ENCODE measurements around the gene EDN1.
"Not testable (repeated sequence)": the region's sequence is repeated elsewhere in the genome, so short reads cannot be mapped to it uniquely, and the experiment has no call there.

Gene EDN1

DNA sequence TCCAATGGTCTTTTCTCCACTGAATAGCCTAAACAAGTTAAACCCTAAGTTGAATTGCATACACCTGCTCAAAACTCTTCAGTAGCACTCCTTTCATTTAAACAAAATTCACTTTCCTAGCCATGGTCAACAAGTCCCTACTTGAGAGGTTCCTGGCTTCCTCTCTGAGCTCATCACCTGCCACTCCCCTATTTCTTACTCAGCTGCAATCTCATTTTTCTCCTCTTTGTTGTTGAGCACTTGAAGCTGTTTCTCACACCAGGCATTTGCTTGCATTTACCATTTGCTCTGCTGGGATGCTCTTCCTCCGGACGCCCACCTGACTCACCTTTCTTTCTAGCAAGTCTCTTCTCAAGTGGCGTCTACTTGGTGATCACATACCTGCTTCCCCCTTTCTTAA is 38.5 kb downstream of the EDN1 start:
- no peak for DNase-seq

DNA sequence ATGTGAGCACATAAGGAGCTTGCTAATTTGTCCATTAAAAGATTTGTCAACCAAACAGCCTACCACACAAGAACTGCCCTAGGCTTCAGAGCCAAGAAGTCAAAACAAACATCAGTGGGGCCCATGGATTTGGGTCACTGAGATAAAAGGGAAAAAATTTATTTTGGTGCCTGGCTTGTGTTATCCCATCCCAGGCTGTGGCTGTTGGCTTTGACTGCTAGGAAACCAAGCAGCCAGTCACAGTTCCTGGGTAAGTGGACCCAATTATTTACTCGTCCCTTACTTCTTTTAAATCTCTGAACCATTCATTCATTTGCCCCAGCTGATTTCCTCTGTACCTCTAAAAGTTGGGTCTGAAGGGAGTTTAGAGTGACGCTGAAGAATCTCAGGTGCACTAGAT is 41.3 kb downstream of the EDN1 start:
- no peak for DNase-seq

DNA sequence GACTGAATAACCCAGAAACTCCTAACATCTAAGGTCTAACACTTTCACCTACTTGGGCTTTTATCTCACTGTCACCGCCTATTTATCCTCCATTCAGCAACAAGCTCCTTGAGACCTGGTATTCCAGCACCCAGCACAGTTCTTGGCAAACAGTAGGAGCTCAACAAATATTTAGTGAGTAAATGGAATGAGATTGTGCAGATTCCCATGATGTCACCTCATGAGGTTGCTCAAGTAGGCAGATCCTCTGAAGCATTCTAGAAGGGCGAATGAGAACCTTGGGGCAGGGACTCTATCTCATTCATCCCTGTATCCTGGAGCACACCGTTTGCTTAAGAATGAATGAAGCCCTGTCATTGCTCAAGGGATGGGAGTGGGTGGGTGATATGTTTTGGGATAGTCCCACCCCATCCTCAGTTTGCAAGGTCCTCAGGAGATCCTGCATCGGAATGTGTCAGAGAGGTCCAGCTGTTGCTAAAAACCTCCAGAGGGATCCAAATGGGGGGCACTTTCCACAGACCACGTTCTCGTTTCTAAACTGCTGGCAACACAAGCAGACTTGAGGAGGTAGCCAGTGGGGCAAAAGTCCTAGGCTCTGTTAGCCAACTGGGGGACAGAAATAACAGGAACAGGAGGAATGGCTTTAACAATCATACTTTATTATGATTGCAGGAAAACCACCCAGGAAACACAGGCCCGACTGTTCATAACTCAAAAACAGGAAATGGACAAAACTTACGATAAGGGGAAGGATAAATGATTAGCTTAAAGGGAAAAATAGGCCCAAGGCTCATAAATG is 42.0 kb downstream of the EDN1 start:
- peak; percentile 8 to 55 (median 36) for DNase-seq

DNA sequence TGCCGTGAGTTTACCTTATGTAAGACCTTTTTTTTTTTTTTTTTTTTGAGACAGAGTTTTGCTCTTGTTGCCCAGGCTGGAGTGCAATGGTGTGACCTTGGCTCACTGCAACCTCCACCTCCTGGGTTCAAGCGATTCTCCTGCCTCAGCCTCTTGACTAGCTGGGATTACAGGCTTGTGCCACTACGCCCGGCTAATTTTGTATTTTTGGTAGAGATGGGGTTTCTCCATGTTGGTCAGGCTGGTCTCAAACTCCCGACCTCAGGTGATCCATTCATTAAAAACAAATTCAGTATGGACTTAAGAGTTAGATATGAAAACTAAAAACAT is 42.6 kb downstream of the EDN1 start:
- DNase-seq, result not testable (repeated sequence)

DNA sequence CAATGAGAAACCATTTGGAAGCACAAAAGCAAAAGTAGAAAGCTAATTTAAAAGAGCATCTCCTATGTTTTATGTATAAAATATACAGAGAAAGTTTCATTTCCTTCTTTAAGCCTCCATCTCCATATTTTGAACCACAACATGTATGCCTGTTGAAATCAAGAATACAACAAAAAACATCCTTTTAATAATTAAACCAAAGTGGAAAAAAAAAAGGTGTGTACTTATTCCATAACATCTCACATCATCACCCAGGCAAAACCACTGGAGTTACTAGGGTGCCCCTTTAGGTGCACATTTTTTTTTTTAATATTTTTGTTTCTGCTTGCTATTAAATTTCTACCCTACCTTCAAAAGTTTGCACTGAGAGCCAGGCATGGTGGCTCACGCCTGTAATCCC is 43.0 kb downstream of the EDN1 start:
- no peak for DNase-seq

DNA sequence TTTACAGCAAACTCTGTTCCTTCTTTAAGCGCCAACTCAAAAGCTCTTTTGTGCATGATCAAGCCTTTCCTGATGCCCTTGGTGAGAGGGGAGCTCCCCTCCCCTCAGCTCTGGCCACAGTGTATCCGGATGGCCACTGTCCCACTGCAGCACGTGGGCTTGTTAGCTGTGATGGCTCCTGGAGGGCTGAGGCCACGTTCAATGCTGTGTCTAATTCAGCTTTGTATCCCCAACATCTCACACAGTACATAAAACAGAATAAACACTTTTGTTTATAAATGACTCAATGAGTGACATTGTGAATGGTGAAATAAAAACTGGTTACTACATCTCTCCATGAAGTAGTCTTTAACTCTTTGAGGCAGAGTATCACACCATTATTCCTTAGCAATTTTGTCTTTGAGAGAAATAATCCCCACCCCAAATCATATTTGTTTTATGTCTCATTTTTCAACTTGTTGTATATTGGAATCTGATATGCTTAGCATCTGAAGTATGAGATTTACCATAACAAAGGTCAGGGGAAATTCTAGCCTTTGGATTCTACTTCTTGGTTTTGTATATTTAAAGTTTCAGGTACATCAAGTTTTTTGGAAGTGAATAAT is 44.5 kb downstream of the EDN1 start:
- no peak for DNase-seq

DNA sequence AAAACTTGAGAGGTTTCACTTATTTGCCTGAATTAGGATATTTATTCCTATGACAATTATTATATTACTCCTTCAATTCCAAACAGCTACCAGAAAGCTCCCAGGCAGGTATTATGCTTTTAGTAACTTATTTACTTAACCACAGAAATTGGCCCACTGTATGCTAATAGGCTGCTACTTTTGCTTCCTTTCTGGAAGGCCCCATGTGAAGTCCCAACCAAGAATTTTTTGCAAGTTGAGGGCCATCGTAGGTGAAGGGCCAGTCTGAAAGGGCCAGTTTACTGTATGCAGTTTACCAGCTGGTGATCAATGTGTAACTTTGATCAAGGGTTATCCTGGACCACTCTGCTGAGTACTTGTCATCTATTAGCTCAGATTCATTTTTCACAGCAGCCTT is 45.0 kb downstream of the EDN1 start:
- no peak for DNase-seq

DNA sequence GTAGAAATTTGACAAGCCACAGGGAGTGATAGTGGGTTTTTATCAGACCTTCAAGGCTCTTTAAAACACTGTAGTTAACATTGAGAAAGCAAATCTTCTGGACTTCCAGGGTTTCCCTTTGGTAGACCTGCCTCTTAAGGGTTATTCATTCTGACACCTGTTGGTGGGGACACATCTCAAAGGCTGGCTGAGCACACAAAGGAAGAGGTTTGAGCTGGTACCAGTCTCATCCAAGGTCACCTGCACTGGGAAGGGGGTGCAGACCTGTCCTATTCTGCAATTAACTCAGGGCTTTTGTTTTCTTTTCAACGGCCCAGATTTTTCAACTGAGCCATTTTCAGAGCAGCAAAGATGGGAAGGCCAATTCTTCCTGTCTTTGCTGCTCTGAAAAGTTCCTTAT is 45.6 kb downstream of the EDN1 start:
- DNase-seq, result no peak

DNA sequence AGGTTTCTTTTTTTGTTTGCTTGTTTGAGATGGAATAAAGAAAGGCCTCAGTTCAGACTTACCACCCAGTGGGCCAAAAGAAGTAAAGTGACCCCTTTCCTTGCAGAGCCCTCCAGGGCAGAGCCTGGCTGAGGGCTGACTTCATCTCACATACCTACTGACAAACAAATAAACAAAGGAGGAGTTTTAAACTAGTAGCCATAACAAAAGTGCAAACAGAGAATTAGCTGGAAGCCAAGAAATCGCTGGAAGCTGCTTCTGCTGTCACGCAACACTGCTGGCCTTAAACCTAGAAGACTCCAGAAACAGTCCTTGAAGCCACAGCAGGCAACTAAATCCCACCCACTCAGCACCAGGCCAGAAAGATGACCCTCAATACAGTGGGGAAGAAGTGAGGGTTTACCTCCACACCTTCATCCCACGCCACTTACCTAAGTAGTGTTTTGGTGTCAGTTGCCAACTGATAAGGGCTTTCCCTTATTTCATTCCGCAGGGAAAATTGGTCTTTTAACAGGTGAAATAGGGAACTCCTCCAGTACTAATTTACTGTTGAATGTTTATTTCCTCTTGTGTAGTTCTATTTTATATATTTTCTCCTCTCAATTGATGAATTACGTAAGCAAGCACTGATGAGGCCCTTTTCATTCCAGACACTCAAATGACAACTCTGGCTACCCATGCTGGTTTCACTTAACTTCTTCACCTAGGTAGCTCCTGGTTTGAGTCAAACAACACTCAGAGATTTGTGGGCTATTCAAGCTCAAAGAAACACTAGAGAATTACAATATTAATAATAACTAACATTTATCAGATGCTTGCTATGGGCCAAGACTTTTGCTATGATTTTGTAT is 46.2 kb downstream of the EDN1 start:
- DNase-seq, result no peak

DNA sequence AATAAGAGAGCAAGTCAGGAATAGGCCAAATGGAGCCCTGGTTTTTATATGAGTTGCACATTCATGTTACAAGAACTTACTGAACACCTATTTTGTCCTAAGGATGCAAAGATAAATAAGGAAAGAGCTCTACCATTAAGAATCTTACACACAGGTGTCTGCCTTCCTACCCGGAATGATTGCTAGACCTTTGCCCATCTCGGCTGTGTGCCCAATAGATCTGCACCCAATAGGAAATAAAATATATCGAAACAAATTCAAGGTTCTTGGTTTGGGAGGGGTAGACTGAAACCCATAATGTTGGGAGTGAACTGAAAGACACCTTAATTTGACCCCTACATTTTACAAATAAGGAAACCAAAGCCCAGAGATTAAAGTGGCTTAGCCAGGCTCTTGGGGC is 48.9 kb downstream of the EDN1 start:
- no peak for DNase-seq

DNA sequence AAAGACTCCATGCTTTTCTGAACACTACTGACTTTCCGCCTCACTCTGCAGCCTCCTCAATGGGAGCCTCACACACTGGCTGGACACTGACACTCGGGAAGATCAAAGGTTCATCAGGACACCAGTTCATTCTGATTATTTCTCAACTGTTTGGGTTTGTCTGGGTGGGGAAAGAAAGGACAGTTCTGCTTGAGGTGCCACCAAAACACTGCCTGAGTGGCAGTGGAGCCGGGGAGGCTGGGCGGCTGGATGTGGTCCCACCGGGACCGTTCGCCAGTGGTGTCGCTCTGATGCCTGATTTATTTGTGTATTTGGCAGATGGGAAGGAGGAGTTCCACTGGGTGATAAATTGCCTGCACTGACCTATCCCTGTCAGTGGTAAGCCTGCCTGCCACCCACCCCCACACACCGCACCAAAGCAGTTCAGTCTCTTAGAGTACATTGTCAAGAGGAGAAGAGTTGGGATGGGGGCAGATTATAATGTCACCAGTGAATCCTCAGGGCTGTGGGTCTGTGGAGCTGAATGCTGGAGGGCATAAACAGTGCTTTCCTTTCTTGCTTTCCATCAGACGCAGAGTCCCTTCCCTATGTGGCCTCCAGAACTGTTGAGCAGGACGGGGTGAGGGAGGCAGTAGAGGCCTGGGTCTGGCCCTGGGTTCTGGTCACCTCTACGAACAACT is 49.8 kb downstream of the EDN1 start:
- DNase-seq, result no peak

DNA sequence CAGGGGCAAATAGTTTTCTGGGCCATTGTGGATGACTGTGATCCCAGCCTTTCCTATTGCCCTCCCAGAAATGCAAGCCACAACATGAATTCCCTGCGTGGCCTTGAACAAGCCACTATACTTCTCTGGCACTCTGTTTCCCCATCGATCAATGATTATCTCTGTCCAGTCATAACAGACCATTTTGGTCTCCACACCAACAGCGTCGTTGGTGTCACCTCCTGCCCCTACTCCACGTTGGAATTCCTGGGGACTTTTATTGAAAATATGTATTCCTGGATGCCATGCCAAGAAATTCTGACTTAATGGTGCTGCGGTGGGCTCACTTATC is 50.3 kb downstream of the EDN1 start:
- DNase-seq, result no peak

DNA sequence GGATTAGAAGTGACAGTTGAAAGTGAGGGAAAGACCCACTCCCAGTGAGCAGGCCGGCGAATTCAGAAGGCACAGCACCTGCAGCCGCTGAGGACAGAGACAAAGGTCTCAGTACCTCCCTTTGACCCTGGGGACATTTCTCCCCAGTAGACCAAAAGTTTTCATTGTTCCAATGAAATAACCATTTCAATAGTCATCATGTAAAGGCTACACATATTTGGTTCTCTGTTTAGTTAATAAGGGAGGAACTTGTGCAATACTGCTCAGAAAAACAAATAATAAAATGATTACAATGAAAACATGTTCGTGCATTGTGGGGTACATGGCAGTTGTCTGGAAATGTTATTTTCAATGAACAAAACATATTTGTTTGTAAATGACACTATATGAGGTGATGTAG is 52.5 kb downstream of the EDN1 start:
- no peak for DNase-seq

DNA sequence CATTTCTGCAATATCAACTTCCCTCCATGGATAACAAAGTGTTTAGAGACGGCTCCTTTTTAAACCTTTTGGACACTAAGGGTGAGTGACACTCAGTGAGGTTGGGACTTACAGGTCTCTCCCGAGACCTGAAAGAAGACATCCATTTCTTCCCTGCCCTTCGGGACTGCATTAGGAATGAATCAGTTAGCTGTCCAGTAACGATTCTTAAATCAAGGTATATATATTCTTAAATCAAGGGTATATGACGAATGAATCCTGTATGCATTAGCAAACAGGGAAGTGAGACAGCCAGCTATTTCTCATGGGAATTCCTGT is 52.9 kb downstream of the EDN1 start:
- peak in 3 of 4 experiments; percentile 23 to 70 (median 67) for DNase-seq

DNA sequence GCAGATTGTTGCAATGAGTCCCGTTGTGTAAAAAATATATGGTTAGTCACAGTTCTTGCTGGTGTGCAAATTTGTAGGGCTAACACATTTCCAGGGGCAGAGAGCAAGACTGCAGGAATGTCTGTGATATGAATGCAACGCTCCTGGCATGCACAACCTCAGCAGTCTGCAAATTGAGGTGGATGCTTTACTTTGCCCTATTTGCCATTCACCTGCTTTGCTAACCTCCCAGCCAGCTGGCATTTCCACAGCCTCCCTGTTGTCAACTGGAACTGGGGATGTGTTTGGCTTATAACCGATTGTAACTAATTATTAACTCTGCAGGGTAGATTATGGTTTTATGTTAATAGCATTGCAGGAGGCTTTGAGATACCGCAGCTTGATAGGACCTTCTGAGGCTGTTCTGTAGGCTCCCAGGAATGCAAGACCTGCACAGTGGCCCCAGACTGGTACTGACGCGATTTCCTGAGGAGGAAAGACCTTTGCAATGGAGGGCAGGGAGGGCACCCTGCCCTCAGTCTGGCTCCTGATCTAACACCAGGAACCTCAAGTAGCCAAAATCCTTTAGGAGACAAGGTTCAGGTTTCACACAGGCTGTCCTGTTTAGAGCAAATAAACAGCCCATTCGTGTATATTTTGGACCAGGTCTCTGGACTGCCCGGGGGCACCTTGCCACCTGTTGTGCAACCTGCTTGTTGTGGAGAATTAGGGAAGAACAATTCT is 53.4 kb downstream of the EDN1 start:
- peak in 1 of 4 experiments; percentile 40 for DNase-seq

DNA sequence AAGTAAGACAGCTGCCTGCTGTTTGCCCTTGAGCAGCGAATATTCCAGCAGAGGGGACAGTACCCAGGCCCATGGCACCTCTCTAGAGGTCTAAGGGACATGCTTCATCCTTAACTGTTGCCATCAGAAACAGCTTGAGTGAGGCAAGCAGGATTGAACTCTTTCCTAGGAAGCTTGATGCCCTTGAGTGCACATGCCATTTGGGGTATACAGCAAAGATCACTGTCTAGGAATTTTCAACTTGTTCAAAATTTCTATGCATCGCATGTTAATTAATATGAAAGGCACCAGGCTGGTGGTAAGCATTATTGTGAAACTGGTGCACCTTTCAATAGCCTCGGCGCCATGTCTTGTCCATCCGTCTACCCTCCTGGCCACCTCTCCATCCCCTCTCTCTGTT is 54.1 kb downstream of the EDN1 start:
- DNase-seq, result no peak

DNA sequence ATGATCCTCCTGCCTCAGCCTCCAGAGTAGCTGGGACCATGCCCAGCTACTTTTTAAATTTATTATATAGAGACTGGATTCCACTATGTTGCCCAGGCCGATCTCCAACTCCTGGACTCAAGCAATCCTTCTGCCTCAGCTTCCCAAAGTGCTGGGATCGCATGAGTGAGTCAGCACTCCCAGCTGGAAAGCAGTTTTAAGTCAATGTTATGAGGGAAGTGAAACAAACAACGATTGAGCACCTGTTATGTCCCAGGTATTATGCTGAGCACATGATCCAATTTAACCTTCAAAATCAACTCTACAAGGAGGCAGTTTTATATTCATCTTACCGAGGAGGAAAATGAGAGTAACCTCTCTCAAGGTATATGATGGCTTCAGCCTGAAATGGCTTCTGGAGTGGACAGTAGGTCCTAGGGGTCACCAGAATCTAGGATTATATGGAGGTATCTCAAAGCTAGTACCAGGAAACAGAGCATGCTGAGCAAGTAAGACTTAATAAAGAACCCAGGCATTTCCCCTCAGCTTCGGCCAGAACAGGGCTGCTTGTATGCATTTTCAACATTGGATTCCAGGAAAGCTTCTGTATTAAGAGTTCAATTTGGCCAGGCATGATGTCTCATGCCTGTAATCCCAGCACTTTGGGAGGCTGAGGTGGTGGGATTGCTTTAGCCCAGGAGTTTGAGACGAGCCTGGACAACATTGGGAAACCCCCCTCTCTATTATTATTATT is 55.0 kb downstream of the EDN1 start:
- DNase-seq, result no peak

DNA sequence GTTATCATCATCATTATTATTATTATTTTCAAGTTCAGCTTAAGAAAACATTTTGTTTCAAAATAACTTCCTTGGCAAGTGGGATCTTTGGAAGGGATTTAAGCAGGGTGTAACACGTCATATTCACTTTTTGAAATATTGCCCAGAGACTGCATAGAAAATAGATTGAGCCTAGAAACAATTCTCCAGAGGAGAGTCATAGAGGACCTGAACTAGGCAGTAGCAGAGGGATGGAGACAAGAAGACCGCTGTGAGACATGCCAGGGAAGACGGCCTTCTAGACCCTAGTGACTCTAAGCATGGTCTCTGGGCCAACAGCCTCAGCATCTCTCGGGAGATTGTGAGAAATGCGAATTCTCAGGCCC is 55.5 kb downstream of the EDN1 start:
- no peak for DNase-seq

All from suppressor macrophage (primary cell).